ENCODE measurements around the gene AXIN1.
"Not testable (repeated sequence)": the region's sequence is repeated elsewhere in the genome, so short reads cannot be mapped to it uniquely, and the experiment has no call there.

AXIN1 gene, protein sequence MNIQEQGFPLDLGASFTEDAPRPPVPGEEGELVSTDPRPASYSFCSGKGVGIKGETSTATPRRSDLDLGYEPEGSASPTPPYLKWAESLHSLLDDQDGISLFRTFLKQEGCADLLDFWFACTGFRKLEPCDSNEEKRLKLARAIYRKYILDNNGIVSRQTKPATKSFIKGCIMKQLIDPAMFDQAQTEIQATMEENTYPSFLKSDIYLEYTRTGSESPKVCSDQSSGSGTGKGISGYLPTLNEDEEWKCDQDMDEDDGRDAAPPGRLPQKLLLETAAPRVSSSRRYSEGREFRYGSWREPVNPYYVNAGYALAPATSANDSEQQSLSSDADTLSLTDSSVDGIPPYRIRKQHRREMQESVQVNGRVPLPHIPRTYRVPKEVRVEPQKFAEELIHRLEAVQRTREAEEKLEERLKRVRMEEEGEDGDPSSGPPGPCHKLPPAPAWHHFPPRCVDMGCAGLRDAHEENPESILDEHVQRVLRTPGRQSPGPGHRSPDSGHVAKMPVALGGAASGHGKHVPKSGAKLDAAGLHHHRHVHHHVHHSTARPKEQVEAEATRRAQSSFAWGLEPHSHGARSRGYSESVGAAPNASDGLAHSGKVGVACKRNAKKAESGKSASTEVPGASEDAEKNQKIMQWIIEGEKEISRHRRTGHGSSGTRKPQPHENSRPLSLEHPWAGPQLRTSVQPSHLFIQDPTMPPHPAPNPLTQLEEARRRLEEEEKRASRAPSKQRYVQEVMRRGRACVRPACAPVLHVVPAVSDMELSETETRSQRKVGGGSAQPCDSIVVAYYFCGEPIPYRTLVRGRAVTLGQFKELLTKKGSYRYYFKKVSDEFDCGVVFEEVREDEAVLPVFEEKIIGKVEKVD

DNA sequence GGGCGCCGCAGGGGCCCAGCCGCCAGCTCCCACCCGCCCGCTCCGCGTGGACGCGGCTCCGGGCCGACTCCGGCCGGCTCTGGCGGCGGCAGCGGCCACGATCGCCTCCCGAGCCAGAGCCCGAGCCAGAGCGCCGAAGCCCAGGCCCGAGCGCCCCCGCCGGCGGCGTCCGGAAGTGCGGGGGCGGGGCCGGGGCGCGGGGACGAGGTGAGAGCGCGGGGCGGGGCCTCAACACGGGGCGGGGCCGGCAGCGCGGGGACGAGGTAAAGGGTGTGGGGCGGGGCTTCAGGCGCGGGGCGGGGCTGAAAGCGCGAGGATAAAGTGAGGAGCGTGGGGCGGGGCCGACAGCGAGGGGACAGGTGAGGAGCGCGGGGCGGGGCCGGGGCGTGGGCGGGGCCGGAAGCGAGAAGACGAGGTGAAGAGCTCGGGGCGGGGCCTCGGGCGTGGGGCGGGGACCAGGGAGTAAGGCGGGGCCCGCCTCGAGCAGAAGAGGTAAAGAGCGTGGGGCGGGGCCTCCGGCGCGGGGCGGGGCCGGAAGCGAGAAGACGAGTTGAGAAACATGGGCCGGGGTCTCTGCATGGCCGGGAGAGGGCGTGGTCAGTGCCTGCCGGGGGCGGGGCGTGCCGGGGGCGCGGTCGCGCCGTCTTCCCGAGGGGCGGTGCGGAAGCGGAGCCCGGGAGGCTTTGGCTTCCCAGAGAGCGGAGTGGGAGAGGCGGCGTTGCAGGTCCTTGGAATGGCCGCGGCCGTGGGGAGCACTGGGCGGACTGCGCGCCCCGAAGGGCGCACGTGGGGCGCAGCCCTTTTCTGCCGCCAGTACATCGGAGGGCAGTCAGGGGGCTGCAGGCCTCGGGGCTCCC is at the start of gene AXIN1:
Gene AXIN1 (minus strand): TSS at position 177 of the 857 bp plus-strand sequence. CDS start 5,698 bp downstream, outside the sequence.
- DNase-seq, result peak; percentile 84

DNA sequence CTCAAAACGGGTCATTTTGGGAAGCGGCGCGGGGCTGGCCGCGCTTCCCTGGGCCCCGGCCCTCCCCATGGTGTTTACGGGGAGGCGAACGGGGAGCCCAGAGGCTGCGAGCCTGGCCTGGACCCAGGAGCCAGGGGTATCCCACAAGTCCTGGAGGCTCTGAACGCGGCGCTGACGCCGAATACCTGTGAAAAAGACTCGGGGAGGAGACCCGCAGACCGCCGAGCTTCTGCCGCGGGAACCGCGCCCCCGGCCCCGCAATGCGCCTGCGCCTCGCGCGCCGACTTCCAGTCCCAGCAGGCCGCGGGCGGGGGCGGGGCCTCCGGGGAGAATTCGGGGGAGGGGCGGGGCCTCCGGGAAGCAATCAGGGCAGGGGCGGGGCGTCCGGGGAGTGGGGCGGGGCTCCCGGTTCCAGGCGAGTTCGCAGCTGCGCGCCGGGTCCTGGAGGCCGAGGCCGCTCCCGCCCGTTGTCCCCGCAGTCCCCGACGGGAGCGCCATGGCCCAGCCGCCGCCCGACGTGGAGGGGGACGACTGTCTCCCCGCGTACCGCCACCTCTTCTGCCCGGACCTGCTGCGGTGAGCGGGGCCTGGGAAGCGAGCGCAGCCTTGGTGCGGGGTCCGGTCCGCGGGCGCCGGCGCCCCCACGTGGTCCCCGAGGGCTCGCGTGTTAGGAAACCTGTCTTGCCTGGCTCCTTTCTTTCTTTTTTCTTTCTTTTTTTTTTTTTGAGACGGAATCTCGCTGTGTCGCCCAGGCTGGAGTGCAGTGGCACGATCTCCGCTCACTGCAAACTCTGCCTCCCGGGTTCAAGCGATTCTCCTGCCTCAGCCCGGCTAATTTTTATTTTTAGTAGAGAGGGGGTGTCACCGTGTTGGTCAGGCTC is 49.2 kb upstream of the AXIN1 start, which contains the start of gene DECR2:
Gene DECR2 (plus strand): TSS at position 418 of the 881 bp plus-strand sequence. CDS start 79 bp downstream, at position 497.
- DNase-seq, result peak; percentile 78

DNA sequence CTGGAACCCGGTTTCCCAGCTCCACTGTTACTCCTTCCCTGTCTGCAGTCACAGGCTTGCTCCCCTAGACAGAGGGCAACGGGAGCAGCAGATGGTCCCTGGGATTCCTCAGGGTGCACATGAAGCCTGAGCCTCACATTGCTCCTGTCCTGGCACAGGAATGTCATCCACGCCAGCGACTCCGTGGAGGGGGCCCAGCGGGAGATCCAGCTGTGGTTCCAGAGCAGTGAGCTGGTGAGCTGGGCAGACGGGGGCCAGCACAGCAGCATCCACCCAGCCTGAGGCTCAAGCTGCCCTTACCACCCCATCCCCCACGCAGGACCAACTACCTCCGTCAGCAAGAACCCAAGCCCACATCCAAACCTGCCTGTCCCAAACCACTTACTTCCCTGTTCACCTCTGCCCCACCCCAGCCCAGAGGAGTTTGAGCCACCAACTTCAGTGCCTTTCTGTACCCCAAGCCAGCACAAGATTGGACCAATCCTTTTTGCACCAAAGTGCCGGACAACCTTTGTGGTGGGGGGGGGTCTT is 47.6 kb upstream of the AXIN1 start:
- DNase-seq, result no peak

DNA sequence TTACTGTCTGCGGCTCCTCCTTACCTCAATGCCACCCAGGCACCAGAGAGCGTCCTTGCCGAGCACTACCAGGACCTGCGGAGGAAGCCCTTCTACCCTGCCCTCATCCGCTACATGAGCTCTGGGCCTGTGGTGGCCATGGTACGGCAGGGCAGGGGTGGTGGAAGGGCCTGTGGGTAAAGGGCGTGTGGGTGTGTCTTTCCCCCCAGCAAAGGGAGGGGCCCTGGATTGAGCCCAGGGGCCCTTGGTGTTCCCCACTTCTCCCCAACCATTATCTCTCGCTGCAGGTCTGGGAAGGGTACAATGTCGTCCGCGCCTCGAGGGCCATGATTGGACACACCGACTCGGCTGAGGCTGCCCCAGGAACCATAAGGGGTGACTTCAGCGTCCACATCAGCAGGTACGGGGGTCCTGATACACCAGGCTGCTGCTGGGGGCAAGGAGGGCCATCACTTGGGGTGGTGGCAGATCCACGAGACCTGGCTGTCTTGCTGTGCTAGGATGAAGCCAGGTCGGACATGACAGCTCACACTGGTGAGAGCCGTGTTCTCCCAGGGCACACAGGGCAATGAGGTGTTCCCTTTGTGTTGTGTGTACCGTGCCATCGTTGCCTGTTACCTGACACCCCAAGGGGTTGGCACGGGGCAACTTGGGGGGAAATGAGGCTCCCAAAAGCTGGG is 47.0 kb upstream of the AXIN1 start:
- DNase-seq, result no peak

DNA sequence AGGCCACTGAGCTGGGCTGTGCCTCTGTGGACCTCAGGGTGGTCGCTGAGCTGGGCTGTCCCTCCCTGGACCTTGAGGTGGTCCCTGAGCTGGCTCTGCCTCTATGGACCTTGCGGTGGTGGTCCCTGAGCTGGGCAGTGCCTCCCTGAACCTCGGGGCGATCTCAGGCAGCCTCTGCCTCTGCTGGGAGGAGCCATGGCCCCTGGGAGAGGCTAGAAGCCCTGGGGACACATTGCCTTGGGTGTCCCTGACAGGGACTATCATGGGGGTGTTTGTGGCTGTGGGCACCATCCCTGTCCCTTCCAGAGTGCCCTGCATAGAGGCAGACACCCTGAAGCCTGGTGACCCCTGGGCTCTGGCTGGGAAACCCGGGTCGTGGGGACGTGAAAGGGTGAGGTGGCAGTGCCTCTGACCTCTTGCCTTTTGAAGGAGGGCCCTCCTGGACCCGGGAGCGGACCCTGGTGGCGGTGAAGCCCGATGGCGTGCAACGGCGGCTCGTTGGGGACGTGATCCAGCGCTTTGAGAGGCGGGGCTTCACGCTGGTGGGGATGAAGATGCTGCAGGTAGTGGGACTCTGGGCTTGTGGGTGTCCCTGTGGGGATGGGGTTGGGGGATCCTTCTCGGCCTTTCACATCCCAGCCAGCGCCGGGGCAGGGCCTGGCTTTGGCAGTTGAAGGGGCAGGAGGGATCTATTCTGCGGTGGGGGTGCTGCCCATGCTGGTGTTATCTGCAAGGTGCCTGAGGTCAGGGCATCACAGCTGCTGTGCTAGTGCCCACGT is 46.2 kb upstream of the AXIN1 start:
- DNase-seq, result no peak

DNA sequence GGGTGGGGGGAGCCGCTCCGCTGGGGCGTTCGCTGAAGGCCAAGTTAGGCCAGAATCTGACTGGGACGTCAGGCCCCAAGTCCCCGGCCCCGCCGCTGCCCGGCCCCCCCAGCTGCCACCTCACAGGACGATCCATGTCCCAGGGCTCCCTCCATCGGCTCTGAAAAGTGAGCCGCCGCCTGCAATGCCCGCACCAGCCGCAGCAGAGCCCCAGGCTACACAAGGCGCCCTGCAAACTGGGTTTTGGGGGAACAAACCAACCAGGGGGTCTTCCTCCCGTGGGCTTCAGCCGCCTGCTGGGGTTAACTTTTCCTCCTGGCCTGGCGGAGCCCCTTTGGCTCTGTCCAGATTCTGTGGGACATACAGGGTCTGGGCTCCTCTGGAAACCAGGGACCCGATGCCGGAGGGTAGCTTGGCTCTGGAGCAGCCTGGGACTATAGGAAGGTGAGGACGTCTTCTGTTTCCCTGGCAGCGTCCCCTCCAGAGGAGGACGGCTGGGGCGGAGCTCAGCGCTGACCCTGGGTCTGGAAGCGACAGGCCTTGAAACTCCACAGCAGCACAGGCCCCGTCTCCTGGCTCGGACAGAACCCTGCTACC is 45.3 kb upstream of the AXIN1 start:
- peak; percentile 8 for DNase-seq

DNA sequence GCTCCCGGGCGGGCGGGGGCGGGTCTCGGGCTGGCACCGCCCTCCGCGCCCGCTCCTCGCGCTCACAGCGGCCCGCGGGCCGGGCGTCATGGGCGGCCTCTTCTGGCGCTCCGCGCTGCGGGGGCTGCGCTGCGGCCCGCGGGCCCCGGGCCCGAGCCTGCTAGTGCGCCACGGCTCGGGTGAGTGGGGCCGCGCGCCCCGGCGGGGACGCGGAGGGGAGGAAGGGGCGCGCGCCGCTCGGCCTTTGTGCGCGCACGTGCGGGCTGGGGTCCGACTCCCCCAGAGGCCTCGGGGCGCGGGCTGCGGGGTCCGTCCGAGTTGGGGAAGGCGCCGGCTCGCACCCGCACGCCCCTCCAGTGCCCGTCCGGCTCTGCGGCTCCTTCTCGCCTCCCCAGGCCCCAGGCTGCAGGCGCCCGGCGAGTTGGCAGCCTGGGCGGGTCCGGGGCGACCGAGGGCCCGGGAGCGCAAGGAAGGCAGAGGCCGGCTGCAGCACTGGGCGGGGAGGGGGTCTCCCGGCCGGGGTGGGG is 44.7 kb upstream of the AXIN1 start, which contains the start of gene NME4:
Gene NME4 (plus strand): TSS at position 65 of the 527 bp plus-strand sequence. CDS start 24 bp downstream, at position 89.
- DNase-seq, result no peak

DNA sequence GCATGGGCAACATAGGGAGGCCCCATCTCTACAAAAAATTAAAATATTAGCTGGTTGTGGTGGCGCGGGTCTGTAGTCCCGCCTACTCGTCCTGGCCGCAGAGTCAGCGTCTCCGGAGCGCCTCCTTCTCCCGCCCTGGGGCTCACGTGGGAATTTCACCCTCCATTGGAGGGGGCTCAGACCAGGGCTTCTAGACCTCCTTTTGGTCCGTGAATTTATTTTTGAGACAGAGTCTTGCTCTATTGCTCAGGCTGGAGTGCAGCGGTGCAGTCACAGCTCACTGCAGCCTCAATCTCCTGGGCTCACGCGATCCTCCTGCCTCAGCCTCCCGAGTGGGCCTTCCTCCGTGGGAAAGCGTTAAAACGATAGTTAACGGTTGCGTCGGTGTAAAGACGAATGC is 44.1 kb upstream of the AXIN1 start:
- DNase-seq, result peak; percentile 51

DNA sequence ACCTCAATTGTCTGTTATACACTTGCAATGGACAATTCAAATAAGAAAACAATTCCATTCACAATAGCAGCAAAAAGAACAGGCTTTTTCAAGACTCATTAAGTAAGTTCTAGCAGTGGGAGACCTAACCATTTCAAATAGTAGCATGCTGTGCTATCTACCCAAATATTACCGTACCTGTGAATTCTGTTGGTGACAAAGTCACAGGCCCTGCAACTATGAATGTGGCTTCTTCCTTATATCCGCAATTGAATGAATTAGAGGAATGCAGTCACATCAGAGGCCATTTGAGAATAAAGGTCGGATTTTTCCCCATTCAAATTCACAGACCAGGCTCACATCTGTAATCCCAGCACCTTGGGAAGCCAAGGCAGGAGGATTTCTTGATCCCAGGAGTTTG is 43.7 kb upstream of the AXIN1 start:
- DNase-seq, result no peak

DNA sequence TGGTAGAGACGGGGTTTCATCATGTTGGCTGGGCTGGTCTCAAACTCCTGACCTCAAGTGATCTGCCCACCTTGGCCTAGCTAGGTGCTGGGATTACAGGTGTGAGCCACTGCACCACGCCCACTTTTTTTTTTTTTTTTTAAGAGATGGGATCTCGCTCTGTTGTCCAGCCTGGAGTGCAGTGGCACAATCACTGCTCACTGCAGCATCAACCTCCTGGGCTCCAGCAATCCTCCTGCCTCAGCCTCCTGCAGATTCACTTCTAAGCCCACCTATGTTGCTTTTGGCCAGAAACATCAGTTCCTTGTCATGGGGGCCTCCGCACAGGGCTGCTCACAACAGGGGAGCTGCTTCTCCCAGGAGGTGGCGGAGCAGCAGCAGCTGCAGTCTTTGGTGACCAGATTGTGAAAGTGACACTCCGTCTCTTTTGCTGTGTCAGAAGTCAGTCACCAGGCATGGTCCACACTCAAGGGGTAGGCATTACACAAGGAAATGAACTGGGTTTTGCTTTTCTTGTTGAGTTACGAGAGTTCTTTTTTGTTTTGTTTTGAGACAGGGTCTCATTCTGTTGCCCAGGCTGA is 40.0 kb upstream of the AXIN1 start:
- DNase-seq, result no peak

DNA sequence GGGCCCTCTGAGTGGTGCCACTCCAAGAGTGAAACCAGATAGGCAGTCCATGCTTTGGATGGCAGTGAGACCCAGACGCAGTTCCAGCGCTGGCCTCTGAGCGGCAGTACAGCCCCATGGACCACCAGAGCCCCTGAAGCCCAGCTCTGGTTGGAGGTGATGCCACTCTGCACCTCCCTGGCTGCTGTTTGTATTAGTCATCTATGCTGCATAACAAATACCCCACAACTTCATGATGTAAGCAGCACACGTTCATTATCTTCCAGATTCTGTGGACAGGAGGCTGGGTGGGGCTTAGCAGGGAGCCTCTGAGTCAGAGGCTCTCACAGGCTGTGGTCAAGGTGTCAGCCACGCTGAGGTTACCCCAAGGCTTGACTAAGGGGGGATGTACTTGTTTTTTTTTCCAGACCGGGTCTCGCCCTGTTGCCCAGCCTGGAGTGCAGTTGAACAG is 39.4 kb upstream of the AXIN1 start:
- DNase-seq, result peak; percentile 33

DNA sequence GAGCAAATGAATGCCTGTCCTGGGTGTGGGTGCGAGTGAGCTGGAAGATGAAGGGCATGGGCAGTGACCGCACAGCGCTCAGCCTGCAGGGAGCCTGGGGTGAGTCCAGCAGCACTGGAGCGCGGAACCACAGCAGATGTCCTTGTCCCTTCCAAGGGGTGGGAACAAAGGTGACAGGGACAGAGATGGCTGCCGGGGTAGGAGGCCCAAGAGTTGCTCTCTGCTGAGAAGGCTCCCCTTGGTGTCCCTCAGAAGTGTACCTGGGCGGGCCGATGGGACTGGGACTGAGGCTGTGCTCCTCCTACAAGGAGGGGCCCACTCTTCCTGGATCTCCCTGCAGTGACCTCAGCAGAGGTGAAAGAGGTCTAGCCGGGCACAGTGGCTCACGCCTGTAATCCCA is 36.8 kb upstream of the AXIN1 start:
- DNase-seq, result no peak

DNA sequence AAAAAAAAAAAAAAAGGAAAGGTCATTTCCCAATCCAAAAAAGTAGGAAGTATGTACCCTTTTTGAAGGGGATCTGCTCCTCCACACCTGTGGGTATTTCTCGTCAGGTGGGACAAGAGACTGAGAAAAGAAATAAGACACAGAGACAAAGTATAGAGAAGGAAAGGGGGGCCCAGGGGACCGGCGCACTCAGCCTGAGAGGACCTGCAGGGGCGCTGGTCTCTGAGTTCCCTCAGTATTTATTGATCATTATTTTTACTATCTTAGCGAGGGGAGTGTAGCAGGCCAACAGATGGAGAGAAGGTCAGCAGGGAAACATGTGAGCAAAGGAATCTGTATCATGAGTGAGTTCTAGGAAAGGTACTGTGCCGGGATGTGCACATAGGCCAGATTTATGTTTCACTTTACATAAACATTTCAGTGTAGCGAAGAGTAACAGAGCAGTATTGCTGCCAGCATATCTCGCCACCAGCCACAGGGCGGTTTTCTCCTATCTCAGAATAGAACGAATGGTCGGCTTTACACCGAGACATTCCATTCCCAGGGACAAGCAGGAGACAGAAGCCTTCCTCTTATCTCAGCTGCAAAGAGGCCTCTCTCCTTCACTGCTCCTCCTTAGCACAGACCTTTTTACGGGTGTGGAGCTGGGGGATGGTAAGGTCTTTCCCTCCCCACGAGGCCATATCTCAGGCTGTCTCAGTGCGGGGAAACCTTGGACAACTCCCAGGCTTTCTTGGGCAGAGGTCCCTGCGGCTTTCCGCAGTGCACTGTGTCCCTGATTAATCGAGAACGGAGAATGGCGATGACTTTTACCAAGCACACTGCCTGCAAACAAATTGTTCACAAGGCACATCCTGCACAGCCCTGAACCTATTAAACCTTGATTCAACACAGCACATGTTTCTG is 35.5 kb upstream of the AXIN1 start:
- not testable (repeated sequence) for DNase-seq

DNA sequence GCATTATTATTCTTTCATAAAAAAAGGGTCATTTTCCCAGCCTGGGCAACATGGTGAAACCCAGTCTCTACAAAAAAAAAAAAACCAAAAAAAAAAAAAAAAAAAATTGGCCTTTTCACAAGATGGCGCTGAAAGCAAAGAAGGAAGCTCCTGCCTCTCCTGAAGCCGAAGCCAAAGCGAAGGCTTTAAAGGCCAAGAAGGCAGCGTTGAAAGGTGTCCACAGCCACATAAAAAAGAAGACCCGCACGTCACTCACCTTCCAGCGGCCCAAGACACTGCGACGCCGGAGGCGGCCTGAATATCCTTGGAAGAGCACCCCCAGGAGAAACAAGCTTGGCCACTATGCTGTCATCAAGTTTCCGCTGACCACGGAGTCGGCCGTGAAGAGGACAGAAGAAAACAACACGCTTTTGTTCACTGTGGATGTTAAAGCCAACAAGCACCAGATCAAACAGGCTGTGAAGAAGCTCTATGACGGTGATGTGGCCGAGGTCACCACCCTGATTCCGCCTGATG is 34.2 kb upstream of the AXIN1 start:
- DNase-seq, result no peak

DNA sequence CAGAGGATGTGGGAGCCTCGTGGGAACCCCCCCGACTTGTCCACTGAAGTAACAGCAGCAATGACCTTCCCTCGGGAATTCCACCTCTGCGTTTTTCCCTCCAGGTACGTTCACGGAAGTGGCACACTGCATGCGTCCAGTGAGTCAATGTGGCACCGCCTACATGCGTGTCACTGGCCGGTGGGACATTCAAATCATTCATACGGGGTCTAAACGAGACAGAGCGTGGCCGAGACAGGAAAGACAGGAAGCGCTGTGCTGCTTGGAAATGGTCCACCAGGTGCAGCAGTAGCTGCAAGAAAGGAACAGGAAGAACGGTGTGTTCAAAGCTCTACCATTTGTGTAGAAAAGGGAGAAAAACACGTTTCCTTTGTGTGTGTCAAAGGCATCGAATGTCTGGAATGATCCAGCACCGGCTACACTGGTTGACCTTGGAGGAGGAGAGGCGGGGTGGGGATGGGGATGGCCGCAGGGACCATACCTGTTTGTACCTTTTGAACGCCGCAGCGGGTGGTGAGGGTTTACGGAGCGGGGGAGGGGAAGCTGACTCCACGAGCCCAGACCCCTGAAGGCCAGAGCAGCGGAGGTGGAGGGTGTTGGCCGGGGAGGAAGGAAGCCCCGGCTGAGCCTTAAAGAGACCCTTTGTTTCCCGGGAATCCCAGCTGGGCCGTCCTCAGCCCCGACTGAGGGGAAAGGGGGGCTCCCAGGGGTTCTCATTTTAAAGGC is 31.0 kb upstream of the AXIN1 start:
- DNase-seq, result no peak
